GM19023 (cell line): Measurements from ENCODE around the gene CLCN1.

Source experiments
- ATAC-seq: cut with Tn5 transposase; IDR thresholded peaks from one replicate; pipeline ENCODE4 v1.9.1; 2021; ENCODE audit warnings: mild to moderate bottlenecking, moderate library complexity; ENCODE audit not compliant: unreplicated experiment

Gene CLCN1

GRCh38 chr7:143331179-143331801 lies 15.4 kb downstream of the CLCN1 start:
- ATAC-seq = no peak

- ATAC-seq = no peak
Observed at GRCh38 chr7:143334244-143334643, 18.3 kb downstream of the CLCN1 start.

- ATAC-seq = no peak
Observed at GRCh38 chr7:143337216-143337615, 21.3 kb downstream of the CLCN1 start.

GRCh38 chr7:143341842-143342241 lies 25.9 kb downstream of the CLCN1 start:
- no peak for ATAC-seq

- no peak for ATAC-seq
Observed at GRCh38 chr7:143343596-143343995, 27.7 kb downstream of the CLCN1 start.

GRCh38 chr7:143345428-143345900 lies 29.6 kb downstream of the CLCN1 start:
- ATAC-seq = no peak

- ATAC-seq = no peak
Observed at GRCh38 chr7:143346018-143346417, 30.1 kb downstream of the CLCN1 start.

GRCh38 chr7:143347950-143348349 lies 32.0 kb downstream of the CLCN1 start:
- no peak for ATAC-seq

- ATAC-seq = no peak
Observed at GRCh38 chr7:143351060-143351459, 35.1 kb downstream of the CLCN1 start.

GRCh38 chr7:143351574-143351973 lies 35.7 kb downstream of the CLCN1 start:
- no peak for ATAC-seq

- ATAC-seq = no peak
Observed at GRCh38 chr7:143352531-143353002, 36.7 kb downstream of the CLCN1 start.

- ATAC-seq = no peak
Observed at GRCh38 chr7:143354376-143354775, 38.5 kb downstream of the CLCN1 start.

GRCh38 chr7:143354965-143355364 lies 39.1 kb downstream of the CLCN1 start:
- no peak for ATAC-seq

GRCh38 chr7:143355450-143356385 lies 39.8 kb downstream of the CLCN1 start:
- ATAC-seq = no peak

GRCh38 chr7:143356414-143357050 lies 40.6 kb downstream of the CLCN1 start:
- no peak for ATAC-seq

- ATAC-seq = no peak
Observed at GRCh38 chr7:143358626-143359025, 42.7 kb downstream of the CLCN1 start.

- no peak for ATAC-seq
Observed at GRCh38 chr7:143359771-143360353, 44.0 kb downstream of the CLCN1 start.

GRCh38 chr7:143360788-143361551 lies 45.1 kb downstream of the CLCN1 start:
- no peak for ATAC-seq

GRCh38 chr7:143361552-143362130 lies 45.7 kb downstream of the CLCN1 start:
- ATAC-seq = no peak
